PC-9 (cell line): ENCODE results near the gene ACSM3. TPM values are rescaled to one million over a fixed set of nuclear protein-coding genes. Genes with fewer than 3 reads are reported as not detected.
A peak's percentile ranks its signal among the peaks of the same experiment; 100 is the strongest.
"Not testable (repeated sequence)": the region's sequence is repeated elsewhere in the genome, so short reads cannot be mapped to it uniquely, and the experiment has no call there.

Experiments used
- BruUV-seq: library from RNA; stranded (reverse); fragments of 400-500 nt; replicated peaks from 2 replicates; lab custom pipeline; 2021; lab: Mats Ljungman, UMichigan
- CTCF ChIA-PET: fragments of 300-600 bp; sonication (Branson Sonifier 250); formaldehyde crosslinking; loops from one replicate; lab custom pipeline; 2022; ENCODE audit warnings: antibody characterized with exemption; lab: Charles Lee
- POLR2A ChIA-PET: fragments of 300-600 bp; sonication (Branson Sonifier 250); formaldehyde crosslinking; loops from one replicate; lab custom pipeline; 2022; ENCODE audit warnings: antibody characterized with exemption; ENCODE audit not compliant: unreplicated experiment; lab: Charles Lee
- DNase-seq, 2 experiments: peaks; one replicate each; pipeline versions ENCODE4 v3.0.0 to v3.0.0-alpha.2; 2015 to 2022; ENCODE audit warnings: mixed read lengths in 1 of 2
- H2AFZ ChIP-seq: fragments of 200-600 bp; sonication (generic); 2 replicates; pipeline ENCODE4 v1.8.1; 2017; ENCODE audit warnings: antibody characterized with exemption
- H3F3A ChIP-seq: fragments of 200-600 bp; sonication (generic); 2 replicates; pipeline ENCODE4 v1.8.1; 2017; ENCODE audit warnings: antibody characterized with exemption, mild to moderate bottlenecking, low read depth; ENCODE audit not compliant: insufficient read depth
- H3K27ac ChIP-seq: fragments of 200-600 bp; sonication (generic); 2 replicates; pipeline ENCODE4 v1.6.1; 2016; ENCODE audit warnings: mixed run types
- H3K27me3 ChIP-seq: fragments of 200-600 bp; sonication (generic); 2 replicates; pipeline ENCODE4 v1.6.1; 2016; ENCODE audit warnings: low read depth, mixed run types; ENCODE audit not compliant: insufficient read depth
- H3K36me3 ChIP-seq: fragments of 200-600 bp; sonication (generic); 2 replicates; pipeline ENCODE4 v1.6.1; 2016; ENCODE audit warnings: low read depth, mixed run types
- H3K4me1 ChIP-seq: fragments of 200-600 bp; sonication (generic); replicated peaks from 2 replicates; pipeline ENCODE4 v1.6.1; 2016; ENCODE audit warnings: mixed run types; ENCODE audit not compliant: insufficient read depth
- H3K4me2 ChIP-seq: fragments of 200-600 bp; sonication (generic); 2 replicates; pipeline ENCODE4 v1.6.1; 2017; ENCODE audit warnings: mixed run types
- H3K4me3 ChIP-seq: fragments of 200-600 bp; sonication (generic); 2 replicates; pipeline ENCODE4 v1.6.1; 2016; ENCODE audit warnings: mixed run types
- H3K79me2 ChIP-seq: fragments of 200-600 bp; sonication (generic); 2 replicates; pipeline ENCODE4 v1.6.1; 2017; ENCODE audit warnings: low read depth, mixed run types
- H3K9me2 ChIP-seq: fragments of 200-600 bp; sonication (generic); 2 replicates; pipeline ENCODE4 v1.8.1; 2017; ENCODE audit warnings: mild to moderate bottlenecking; ENCODE audit not compliant: insufficient read depth
- H3K9me3 ChIP-seq: fragments of 200-600 bp; sonication (generic); 2 replicates; pipeline ENCODE4 v1.8.1; 2016; ENCODE audit warnings: low read depth; ENCODE audit not compliant: insufficient read depth
- H4K20me1 ChIP-seq: fragments of 200-600 bp; sonication (generic); 2 replicates; pipeline ENCODE4 v1.8.1; 2017; ENCODE audit not compliant: insufficient read depth
- EZH2 ChIP-seq: fragments of 200-600 bp; sonication (generic); IDR thresholded peaks from 2 replicates; pipeline ENCODE4 v1.8.0; 2017; ENCODE audit warnings: antibody characterized with exemption, low read depth
- intact Hi-C: fragments of 100-400 bp; cut with micrococcal nuclease; formaldehyde crosslinking; loops from one replicate; pipeline ENCODE4 v1.10.0; 2022; ENCODE audit not compliant: unreplicated experiment
- total RNA-seq: library from RNA; stranded (reverse); gene quantifications from 2 replicates; pipeline ENCODE4 v1.2.3, GENCODE V29; 2021
- TF ChIP-seq, protein P1 (sequence below): fragments of 200-600 bp; sonication (generic); conservative IDR thresholded peaks from 2 replicates; pipeline ENCODE4 v1.6.1; 2017; ENCODE audit warnings: mixed run types, antibody characterized with exemption, mild to moderate bottlenecking, moderate library complexity

Gene ACSM3
- total RNA-seq, 1 experiment from 2014 or later: 2.4 TPM

DNA sequence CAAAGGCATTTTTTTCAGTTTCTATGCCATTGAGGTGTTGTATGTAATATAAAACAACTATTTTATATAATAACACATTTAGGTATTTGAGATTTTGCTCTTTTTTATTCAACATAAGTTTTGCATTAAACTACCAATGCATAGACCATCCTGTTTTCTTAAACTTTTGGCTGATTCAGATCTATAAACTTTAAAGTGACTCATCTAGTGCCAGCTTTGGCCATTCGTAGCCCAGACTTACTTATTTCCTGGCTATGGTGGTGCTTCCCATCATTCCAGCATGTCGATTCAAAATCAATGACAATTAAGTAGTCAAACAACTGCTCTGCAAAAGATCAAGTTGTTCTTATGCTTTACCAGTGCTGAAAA, 39.4 kb downstream of the ACSM3 start:
- Histone ChIP-seq H3K4me2 (no peak overlapping the region), H3K36me3 (0 out of 2 replicates have a peak, but pooled peaks cover 9% of the 10 kb centered on the region), H3K4me1 (peaks cover 10% of the 10 kb centered on the region; the same call in 1 of the 2 replicates), H3K4me3 (no peak overlapping the region), H3K79me2 (peaks cover 12% of the 10 kb centered on the region), H3K9me3 (no peaks in the 10 kb centered on the region), H3K27ac (no peak overlapping the region), H2AFZ (no peak overlapping the region), H3K27me3 (no peaks in the 10 kb centered on the region), H3F3A (peaks cover 21% of the 10 kb centered on the region), H4K20me1 (no peaks in the 10 kb centered on the region), H3K9me2 (no peaks in the 10 kb centered on the region)
- ChIA-PET POLR2A (no interaction called here), CTCF (no interaction called here)
- intact Hi-C loops: no loop called here
- BruUV-seq: no TSS peak
- TF ChIP-seq, protein P1, sequence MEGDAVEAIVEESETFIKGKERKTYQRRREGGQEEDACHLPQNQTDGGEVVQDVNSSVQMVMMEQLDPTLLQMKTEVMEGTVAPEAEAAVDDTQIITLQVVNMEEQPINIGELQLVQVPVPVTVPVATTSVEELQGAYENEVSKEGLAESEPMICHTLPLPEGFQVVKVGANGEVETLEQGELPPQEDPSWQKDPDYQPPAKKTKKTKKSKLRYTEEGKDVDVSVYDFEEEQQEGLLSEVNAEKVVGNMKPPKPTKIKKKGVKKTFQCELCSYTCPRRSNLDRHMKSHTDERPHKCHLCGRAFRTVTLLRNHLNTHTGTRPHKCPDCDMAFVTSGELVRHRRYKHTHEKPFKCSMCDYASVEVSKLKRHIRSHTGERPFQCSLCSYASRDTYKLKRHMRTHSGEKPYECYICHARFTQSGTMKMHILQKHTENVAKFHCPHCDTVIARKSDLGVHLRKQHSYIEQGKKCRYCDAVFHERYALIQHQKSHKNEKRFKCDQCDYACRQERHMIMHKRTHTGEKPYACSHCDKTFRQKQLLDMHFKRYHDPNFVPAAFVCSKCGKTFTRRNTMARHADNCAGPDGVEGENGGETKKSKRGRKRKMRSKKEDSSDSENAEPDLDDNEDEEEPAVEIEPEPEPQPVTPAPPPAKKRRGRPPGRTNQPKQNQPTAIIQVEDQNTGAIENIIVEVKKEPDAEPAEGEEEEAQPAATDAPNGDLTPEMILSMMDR: no peak
- no peak for TF ChIP-seq EZH2
- DNase-seq: no peak

DNA sequence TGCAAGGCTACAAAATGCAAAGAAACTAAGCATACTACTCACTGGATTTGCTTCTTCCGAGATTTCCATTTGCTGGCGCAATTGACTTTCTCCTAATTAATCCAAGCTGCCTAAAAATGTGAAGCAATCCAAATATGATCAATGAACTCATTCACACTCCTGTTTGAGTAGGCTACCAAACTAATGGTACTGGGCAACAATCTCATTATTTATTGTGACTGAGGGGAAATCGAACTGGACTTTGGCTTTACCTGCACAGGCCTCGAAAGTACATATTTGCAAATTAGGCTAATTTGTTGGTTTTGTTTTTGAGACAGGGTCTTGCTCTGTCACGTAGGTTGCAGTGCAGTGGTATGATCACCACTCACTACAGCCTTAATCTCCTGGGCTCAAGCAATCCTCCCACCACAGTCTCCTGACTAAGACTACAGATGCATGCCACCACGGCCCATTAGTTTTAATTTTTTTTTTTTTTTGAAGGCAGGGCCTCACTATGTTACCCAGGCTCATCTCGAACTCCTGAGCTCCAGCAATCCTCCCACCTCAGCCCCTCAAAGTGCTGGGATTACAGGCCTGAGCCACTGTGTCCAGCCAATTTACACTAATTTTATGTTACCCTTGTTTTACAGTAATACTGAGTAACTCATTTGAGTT, 39.9 kb downstream of the ACSM3 start:
- POLR2A ChIA-PET: no interaction called here

DNA sequence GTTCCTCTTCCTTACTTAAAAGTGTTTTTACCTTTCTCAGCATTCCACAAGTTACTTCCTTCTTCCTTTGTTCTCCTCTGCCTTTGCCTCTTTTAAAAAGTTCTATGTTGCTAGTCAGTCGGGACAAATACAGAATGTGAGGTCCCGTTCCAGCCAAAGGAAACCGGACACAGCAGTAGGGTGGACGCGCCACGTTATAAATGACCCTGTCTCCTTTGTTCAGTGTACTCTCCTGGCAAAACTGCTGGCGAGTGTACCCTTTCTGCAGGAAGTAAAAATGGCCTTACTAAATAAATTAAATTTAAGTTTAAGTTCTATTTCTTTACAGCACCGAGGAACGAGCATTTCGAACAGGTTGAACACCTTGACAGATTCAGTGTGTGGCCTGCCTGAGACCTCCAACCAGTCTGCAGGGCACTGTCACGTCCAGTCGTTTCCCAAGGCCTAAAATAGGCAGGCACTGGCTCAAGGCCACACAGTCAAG, 41.9 kb downstream of the ACSM3 start:
- H4K20me1 ChIP-seq, H3K27me3 ChIP-seq, H3K9me3 ChIP-seq, H3K36me3 ChIP-seq, H3K9me2 ChIP-seq: not testable (repeated sequence)
- Histone ChIP-seq H2AFZ (peak overlapping the region; percentile 97), H3F3A (peaks cover 21% of the 10 kb centered on the region), H3K4me1 (peaks cover 10% of the 10 kb centered on the region; the same call in 1 of the 2 replicates), H3K4me2 (peak overlapping the region; percentile 91), H3K79me2 (peaks cover 14% of the 10 kb centered on the region), H3K27ac (peak overlapping the region; percentile 47; the same call in 1 of the 2 replicates), H3K4me3 (peak overlapping the region; percentile 77)
- BruUV-seq: TSS peak; percentile 83
- intact Hi-C loops: loop anchor here (1.0 to 2.0 kb wide), 4 partner anchors 64 to 495 kb away; partner anchors contain the start of genes LDAF1 and THUMPD1
- DNase-seq: peak in 1 of 2 experiments; percentile 37
- ChIA-PET POLR2A (interaction anchor here (0.6 kb wide), 1 partner anchor 9 kb away, joined by 3 read pairs; no protein-coding TSS in a partner anchor), CTCF (interaction anchor here (0.6 to 0.7 kb wide), 2 partner anchors 355 to 1285 kb away, joined by 3 to 4 read pairs; no protein-coding TSS in a partner anchor)

More for the DNA sequence above, 39.9 kb downstream of the ACSM3 start:
- Histone ChIP-seq H3K4me3 (no peak overlapping the region), H3K36me3 (0 out of 2 replicates have a peak, but pooled peaks cover 6% of the 10 kb centered on the region), H3K27me3 (no peaks in the 10 kb centered on the region), H2AFZ (no peak overlapping the region), H3K79me2 (peaks cover 14% of the 10 kb centered on the region), H3F3A (peaks cover 21% of the 10 kb centered on the region), H3K4me2 (no peak overlapping the region), H3K4me1 (peaks cover 10% of the 10 kb centered on the region; the same call in 1 of the 2 replicates), H3K9me2 (no peaks in the 10 kb centered on the region), H3K27ac (no peak overlapping the region), H3K9me3 (no peaks in the 10 kb centered on the region), H4K20me1 (no peaks in the 10 kb centered on the region)
- intact Hi-C loops: no loop called here
- DNase-seq: no peak
- BruUV-seq: no TSS peak
- CTCF ChIA-PET: interaction anchor here (0.6 kb wide), 2 partner anchors 43 to 44 kb away, joined by 3 to 5 read pairs; no protein-coding TSS in a partner anchor
- TF ChIP-seq, protein P1: no peak
- no peak for TF ChIP-seq EZH2
